ENCODE results near the gene TAGLN. TPM values are rescaled to one million over a fixed set of nuclear protein-coding genes. Genes with fewer than 3 reads are reported as not detected.
A peak's percentile ranks its signal among the peaks of the same experiment; 100 is the strongest.
"Not testable (repeated sequence)": the region's sequence is repeated elsewhere in the genome, so short reads cannot be mapped to it uniquely, and the experiment has no call there.

The TAGLN gene
- total RNA-seq, 1 donor from 2014 or later: 3.8 TPM

DNA sequence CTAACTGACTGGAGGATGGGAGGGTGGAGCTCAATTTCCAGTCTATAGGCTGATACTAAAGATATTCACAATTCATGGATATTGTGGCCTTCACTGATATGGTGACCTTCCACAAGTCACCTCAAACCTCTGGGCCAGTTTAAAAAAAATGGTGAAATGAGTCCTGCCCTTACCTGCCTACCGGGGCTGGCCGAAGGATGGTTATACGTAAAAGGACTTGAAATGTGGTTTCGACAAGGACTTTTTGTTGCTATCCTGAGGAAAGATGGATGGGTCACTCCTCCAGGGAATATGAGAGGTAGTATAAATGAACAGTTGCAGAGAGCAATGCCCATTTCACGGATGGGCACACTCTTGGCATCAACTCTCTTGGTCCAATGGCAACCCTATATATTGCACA lies 8.3 kb downstream of the TAGLN start:
- H3K36me3 Mint-ChIP-seq (ENCODE audit: low read depth): peaks cover 32% of the 10 kb centered on the region
- intact Hi-C loops (cut with micrococcal nuclease); H3K27ac Mint-ChIP-seq: not testable (repeated sequence)

DNA sequence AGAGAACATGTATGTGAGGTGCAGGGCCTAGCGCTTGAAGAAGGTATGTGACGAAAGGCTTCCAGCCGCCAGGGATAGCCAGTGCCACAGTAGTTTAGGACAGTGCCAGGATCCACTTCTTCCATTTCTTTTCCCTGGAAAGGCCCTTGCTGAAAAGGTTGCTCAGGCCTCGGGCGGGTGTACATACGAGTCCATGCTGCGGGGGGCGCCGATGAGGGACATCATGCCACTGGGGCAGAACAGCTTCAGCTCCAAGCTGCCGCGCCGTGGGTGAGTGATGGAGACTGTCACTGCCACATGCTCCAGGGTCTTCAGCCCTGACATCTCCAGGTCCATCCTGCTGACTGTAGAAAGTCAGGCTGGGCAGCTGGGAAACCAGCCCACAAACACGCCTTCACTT lies 9.5 kb downstream of the TAGLN start:
- H3K9me3 Mint-ChIP-seq; H3K27me3 Mint-ChIP-seq; DNase-seq; intact Hi-C loops (cut with micrococcal nuclease); H3K4me3 Mint-ChIP-seq; H3K4me1 Mint-ChIP-seq; H3K27ac Mint-ChIP-seq: not testable (repeated sequence)
- H3K36me3 Mint-ChIP-seq (ENCODE audit: low read depth): peaks cover 41% of the 10 kb centered on the region

More for the DNA sequence above, 8.3 kb downstream of the TAGLN start:
- not testable (repeated sequence) for DNase-seq, H3K4me3 Mint-ChIP-seq, H3K27me3 Mint-ChIP-seq, H3K4me1 Mint-ChIP-seq, H3K9me3 Mint-ChIP-seq

DNA sequence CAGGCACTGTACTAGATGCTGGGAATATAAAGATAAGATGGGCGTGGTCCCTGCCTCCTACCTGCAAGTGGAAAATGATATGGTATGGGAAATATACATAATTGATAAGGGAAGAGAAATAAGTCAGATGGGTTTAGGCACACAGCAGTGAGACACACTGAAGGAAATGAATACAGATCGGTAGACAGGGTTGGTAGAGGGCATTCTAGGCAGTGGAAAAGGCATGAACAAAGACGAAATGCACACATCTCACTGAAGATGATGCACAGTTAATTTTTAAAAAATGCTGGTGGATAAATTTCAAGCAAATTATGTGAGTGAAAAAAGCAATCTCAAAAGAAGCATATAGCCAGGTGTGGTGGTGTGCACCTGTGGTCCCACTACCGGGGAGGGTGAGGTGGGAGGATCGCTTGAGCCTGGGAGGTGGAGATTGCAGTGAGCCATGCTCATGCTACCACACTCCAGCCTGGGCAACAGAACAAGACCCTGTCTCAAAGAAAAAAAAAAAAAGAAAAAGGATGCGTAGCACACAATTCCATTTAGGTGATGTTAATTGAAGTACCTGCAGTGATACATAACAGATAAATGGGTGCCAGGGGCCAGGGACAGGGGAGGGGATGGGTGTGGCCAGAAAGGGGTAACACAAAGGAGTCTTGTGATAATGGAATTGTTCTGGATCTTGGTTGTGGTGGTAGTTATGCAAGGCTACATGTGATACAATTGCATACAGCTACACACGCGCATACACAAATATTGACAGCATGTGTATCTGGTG lies 10.4 kb downstream of the TAGLN start:
- peaks cover 45% of the 10 kb centered on the region for H3K36me3 Mint-ChIP-seq (ENCODE audit: low read depth)
- H3K4me3 Mint-ChIP-seq; intact Hi-C loops (cut with micrococcal nuclease); H3K27ac Mint-ChIP-seq; H3K27me3 Mint-ChIP-seq; DNase-seq; H3K4me1 Mint-ChIP-seq; H3K9me3 Mint-ChIP-seq: not testable (repeated sequence)

DNA sequence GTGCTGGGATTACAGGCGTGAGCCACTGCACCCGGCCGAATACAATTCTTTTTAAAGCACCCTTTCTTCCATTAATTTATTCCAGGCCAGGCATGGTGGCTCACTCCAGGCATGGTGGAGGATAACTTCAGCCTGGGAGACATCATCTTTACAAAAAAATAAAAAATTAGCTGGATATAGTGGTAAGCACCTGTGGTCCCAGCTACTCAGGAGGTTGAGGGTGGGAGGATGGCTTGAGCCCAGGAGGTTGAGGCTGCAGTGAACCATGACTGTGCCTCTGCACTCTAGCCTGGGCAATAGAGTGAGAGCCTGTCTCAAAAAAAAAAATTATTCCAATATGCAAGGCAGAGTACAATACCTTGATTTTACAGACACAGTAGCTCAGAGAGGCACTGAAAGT lies 11.4 kb downstream of the TAGLN start:
- H3K4me1 Mint-ChIP-seq: peaks cover 5% of the 10 kb centered on the region
- H3K4me3 Mint-ChIP-seq: no peak overlapping the region
- no peaks in the 10 kb centered on the region for H3K27me3 Mint-ChIP-seq
- H3K36me3 Mint-ChIP-seq (ENCODE audit: low read depth): peaks cover 40% of the 10 kb centered on the region
- intact Hi-C loops (cut with micrococcal nuclease): no loop called here
- DNase-seq: no peak
- H3K9me3 Mint-ChIP-seq: no peaks in the 10 kb centered on the region
- H3K27ac Mint-ChIP-seq: no peak overlapping the region

DNA sequence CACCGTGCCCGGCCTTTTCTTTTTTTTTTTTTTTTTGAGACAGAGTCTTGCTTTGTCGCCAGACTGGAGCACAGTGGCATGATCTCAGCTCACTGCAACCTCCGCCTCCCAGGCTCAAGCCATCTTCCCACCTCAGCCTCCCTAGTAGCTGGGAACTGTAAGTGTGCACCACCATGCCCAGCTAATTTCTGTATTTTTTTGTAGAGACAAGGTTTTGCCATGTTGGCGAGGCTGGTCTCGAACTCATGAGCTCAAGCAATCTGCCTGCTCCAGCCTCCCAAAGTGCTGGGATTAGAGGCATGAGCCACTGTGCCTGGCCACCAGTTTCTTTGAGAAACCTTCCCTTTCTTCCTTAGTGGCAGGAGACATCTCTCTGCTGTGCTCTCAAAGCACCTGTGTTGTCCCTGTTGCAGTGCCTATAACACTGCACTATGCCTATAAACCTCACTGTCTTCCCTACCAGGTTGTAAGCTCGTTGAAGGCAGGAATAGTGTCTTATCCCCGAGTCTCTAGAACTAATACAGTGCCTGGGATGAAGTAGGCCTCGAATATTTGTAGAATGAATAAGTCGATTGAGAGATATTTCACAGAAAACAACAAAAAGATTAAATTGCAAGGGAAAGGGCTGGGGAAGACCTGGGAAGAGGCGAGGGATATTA lies 13.7 kb downstream of the TAGLN start:
- H3K9me3 Mint-ChIP-seq: no peaks in the 10 kb centered on the region
- no peak overlapping the region for H3K27ac Mint-ChIP-seq
- H3K4me3 Mint-ChIP-seq: no peak overlapping the region
- intact Hi-C loops (cut with micrococcal nuclease): no loop called here
- H3K27me3 Mint-ChIP-seq: no peaks in the 10 kb centered on the region
- DNase-seq: no peak
- peaks cover 6% of the 10 kb centered on the region for H3K4me1 Mint-ChIP-seq
- H3K36me3 Mint-ChIP-seq (ENCODE audit: low read depth): peaks cover 56% of the 10 kb centered on the region

DNA sequence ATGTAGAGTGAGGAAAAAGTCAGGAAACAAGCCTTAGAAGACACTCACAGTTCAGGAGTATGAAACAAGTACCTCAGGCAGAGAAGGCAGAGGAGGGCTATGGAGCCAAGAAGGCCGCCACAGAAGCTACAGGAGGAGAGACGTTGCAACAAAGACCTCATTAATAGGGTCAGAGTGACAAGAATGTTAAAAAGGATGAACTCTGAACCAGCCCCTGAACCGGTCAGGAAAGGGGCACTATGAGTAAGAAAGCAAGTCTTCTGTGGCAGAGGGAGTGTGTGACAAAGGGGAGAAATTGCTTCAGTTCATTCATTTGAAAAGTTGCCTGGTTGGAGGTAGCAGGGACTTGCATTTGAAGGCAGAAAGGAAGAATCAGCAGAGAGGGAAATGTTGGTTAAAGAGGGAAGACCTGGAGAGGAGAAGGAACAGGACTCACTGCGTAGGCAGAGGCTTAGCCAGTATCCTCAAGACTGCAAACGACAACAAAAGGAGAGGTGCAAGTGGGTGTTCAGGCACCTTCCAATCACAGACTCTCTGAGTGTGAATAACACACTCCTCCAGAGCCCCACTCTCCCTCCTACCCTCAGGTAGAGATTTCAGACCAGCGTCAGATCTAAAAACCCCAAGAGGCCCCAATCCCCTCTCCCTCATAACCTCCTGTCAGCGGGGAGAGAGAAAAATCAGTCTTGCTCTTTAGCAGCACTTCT lies 15.4 kb downstream of the TAGLN start:
- no peaks in the 10 kb centered on the region for H3K9me3 Mint-ChIP-seq
- H3K36me3 Mint-ChIP-seq (ENCODE audit: low read depth): peaks cover 68% of the 10 kb centered on the region
- H3K27ac Mint-ChIP-seq: no peak overlapping the region
- DNase-seq: no peak
- H3K4me1 Mint-ChIP-seq: peaks cover 6% of the 10 kb centered on the region
- no peaks in the 10 kb centered on the region for H3K27me3 Mint-ChIP-seq
- intact Hi-C loops (cut with micrococcal nuclease): no loop called here
- H3K4me3 Mint-ChIP-seq: no peak overlapping the region

DNA sequence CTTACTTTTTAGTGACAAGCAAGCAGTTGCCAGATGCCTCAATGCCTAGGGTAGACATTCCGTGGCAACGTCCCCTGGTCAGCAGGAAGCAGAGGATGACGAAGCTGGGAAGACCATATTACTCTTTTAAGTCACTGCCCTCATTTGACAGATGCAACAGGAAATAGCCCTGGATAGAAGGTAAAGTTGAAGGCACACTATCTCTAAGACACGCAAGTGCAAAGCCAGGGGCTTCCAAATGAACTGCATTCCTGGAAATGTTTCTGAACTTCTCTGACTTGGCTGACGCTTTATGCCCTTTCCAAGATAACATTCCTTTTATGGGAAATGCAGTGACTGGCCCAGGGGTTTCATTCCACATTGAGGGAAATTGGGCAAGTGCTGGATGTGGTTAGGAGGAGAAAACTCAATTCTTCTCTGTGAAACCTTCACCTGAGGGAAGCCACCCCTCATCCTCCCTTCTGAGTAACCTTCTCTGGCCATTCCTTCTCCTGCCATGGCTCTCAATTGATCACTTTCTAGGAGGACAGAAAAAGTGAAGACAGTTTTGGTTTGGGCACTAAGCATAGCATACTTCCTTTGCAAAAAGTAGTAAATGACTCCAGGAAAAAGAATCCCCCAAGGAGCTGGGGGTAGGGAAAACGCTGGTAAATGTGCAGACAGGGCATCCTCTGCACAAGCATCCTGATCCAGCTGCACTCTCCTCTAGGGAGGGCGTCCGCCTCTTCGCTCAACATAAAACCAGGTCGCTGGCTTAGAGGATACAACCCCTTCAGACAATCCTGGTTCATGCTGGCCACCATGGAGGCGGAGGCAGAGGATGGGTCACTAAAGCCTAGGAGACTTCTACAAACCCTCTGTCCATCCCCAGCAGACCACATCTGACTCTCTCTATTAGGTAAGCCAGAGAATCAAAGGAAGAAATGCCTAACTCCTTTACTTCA lies 18.2 kb downstream of the TAGLN start:
- H3K27me3 Mint-ChIP-seq: no peaks in the 10 kb centered on the region
- intact Hi-C loops (cut with micrococcal nuclease): no loop called here
- peaks cover 7% of the 10 kb centered on the region for H3K4me1 Mint-ChIP-seq
- no peak for DNase-seq
- peak overlapping the region; percentile 19 for H3K27ac Mint-ChIP-seq
- no peaks in the 10 kb centered on the region for H3K9me3 Mint-ChIP-seq
- peaks cover 63% of the 10 kb centered on the region for H3K36me3 Mint-ChIP-seq (ENCODE audit: low read depth)
- H3K4me3 Mint-ChIP-seq: no peak overlapping the region

DNA sequence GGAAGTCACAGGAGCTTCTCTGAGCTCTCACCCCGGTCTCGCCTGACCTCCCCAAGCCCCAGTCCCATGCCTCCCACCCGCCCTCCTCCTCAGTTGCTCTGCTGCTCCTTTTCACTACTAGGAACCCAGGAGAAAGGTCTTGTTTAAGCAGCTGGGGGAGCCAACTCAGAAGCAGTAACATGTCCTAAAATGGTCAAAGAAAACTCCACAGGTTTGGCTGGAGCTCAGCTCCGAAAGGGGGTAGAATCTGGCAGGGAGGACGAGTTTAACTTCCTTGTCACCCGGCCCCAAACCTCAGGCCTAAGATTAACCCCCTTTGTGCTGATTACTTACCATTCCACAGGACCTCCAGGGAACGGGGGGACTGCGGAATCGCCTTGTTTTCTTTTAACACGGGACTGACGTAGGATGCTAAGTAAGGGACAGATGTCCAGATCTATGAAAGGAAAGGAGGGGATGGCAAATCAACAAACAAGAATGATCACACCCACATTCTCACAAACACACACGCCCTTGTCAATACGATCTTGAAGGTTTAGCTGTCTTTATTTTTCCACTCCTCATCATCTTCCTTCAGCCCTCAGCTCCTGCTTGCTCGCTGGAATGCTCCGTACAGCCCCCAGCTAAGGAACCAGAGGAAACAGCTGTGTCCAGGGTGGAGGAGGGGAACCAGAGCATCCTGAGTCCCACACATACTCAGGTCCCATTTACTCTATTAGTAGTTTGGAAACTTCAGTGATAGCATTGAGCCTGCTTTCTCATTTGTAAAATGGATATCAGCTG lies 19.2 kb downstream of the TAGLN start:
- DNase-seq: no peak
- Mint-ChIP-seq H3K4me3 (no peak overlapping the region), H3K4me1 (peaks cover 7% of the 10 kb centered on the region), H3K9me3 (no peaks in the 10 kb centered on the region), H3K27ac (peak overlapping the region; percentile 1), H3K36me3 (ENCODE audit: low read depth) (peaks cover 64% of the 10 kb centered on the region), H3K27me3 (no peaks in the 10 kb centered on the region)
- intact Hi-C loops (cut with micrococcal nuclease): no loop called here

DNA sequence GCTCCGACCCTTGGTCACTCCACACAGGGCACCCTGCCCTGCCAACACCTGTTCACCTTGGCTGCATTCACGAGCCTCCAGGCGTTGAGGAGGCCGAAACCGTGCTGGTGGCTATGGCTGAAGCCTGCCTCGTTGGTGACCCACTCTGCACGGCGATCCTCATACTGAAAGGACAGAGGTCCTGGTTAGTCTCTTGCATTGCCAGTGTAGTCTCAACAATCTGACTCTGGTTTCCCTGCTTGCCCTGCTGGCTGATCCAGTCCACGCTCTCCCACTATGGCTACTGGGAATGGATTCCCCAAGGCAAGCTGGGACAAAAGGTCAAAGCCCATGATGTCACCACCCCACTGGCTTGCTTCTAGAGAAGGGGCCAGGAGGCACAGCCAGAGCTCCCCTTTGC lies 19.8 kb downstream of the TAGLN start:
- peaks cover 66% of the 10 kb centered on the region for H3K36me3 Mint-ChIP-seq (ENCODE audit: low read depth)
- intact Hi-C loops (cut with micrococcal nuclease): no loop called here
- no peak overlapping the region for H3K27ac Mint-ChIP-seq

DNA sequence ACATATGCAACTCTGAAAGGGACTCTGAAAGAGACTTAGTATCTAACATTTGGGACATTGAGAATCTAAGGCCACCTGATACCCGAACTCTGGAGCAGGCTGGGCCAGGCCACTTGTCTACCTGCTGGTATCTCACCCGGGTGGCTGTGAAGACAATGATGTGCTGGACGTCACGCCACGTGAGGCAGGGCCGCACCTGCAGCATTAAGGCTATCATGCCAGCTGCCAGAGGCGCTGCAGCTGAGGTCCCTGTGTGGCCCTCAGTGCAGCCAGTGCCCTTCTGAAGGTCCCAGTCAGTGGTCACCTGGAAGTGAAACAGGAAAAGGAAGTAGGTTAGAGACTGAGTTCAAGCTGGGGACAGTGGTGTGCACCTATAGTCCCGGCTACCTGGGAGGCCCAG lies 20.3 kb downstream of the TAGLN start:
- Mint-ChIP-seq H3K36me3 (ENCODE audit: low read depth) (peaks cover 66% of the 10 kb centered on the region), H3K27me3 (no peaks in the 10 kb centered on the region), H3K4me1 (peaks cover 7% of the 10 kb centered on the region), H3K4me3 (no peak overlapping the region), H3K9me3 (no peaks in the 10 kb centered on the region), H3K27ac (no peak overlapping the region)
- DNase-seq: no peak
- intact Hi-C loops (cut with micrococcal nuclease): no loop called here

More for the DNA sequence above, 19.8 kb downstream of the TAGLN start:
- Mint-ChIP-seq H3K9me3 (no peaks in the 10 kb centered on the region), H3K27me3 (no peaks in the 10 kb centered on the region), H3K4me3 (no peak overlapping the region), H3K4me1 (peaks cover 7% of the 10 kb centered on the region)
- no peak for DNase-seq

DNA sequence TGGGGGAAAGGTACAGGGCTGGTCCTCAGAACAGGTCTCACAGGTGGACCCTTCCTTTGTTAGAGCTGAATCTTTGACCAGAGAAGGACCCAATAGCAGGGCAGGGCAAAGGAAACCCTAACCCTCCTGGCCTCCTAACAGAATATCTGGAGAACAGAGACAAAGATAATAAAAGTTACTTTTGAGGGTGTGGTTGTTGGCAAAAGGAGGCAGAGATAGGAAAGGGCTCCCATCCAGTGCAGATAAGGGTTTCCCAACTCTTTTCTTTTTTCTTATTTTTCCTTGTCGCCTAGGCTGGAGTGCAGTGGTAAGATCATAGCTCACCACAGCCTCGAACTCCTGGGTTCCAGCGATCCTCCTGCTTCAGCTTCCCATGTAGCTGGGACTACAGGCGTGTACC lies 20.8 kb downstream of the TAGLN start:
- Mint-ChIP-seq H3K9me3 (no peaks in the 10 kb centered on the region), H3K27me3 (no peaks in the 10 kb centered on the region), H3K4me3 (no peak overlapping the region), H3K36me3 (ENCODE audit: low read depth) (peaks cover 68% of the 10 kb centered on the region), H3K27ac (no peak overlapping the region), H3K4me1 (peaks cover 5% of the 10 kb centered on the region)
- intact Hi-C loops (cut with micrococcal nuclease): no loop called here
- DNase-seq: no peak

DNA sequence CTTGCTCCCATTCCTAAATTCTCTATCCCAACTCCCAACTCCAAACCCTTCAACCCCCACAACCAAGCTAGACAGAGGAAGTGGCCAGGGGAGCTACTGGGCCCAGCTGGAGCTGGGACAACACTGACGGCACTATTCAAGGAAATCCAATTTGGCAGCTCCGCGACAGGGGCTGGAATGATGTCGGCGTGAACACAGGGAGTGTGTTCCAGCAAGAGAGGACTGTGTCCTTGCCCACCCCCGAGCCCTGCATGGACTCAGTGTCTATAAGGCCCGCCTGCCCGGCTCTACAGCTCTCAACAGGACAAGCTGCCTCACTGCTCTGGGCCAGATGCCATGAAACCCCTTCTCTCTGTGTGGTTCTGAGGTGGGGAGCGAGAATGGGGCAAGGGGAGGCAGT lies 21.4 kb downstream of the TAGLN start:
- no peaks in the 10 kb centered on the region for H3K9me3 Mint-ChIP-seq

More for the DNA sequence above, 21.4 kb downstream of the TAGLN start:
- Mint-ChIP-seq H3K4me1 (peaks cover 5% of the 10 kb centered on the region), H3K36me3 (ENCODE audit: low read depth) (peaks cover 73% of the 10 kb centered on the region), H3K27ac (peak overlapping the region; percentile 66), H3K27me3 (no peaks in the 10 kb centered on the region), H3K4me3 (no peak overlapping the region)
- intact Hi-C loops (cut with micrococcal nuclease): no loop called here
- no peak for DNase-seq
